ENCODE data around the gene PZP. TPM values are rescaled to one million over a fixed set of nuclear protein-coding genes. Genes with fewer than 3 reads are reported as not detected.

Gene PZP
- polyA plus RNA-seq, 1 donor (not counting 4 experiments of a cell fraction or from before 2014, with no cell fraction given) = not detected

DNA sequence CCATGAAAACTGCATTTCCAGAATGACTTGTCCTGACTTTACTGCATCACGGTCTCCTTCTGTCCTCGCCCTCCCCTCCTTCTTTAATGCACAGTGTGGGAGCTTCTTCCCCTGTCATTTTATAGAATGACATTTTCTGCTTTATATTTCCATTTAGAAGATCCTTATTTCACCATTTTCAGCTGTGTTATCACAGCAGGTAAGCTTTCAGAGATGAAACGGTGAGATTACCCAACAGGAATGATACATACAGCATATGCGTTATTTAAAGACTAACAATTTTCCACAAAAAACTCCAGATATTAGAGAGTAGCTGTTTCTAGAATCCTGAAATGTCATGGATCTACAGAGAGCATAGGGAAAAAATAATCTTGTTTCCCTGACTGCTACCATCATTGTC lies 27.3 kb upstream of the PZP start:
- Histone ChIP-seq H3K27ac (ENCODE audit: control insufficient read depth, insufficient read depth, low read length) (no peak overlapping the region), H3K9me3 (ENCODE audit: control insufficient read depth, low read depth, low read length) (no peaks in the 10 kb centered on the region), H3K4me2 (ENCODE audit: control insufficient read depth, extremely low read depth, insufficient read depth, low read depth, low read length) (no peak overlapping the region), H3K9ac (ENCODE audit: control insufficient read depth, extremely low read depth, insufficient read depth, low read length) (no peak overlapping the region), H4K20me1 (ENCODE audit: control insufficient read depth, extremely low read depth, insufficient read depth, low read length) (no peaks in the 10 kb centered on the region), H3K9me1 (ENCODE audit: control insufficient read depth, extremely low read depth, insufficient read depth, low read length) (no peaks in the 10 kb centered on the region), H2AFZ (ENCODE audit: control insufficient read depth, low read length) (no peak overlapping the region), H3K79me2 (ENCODE audit: control insufficient read depth, insufficient read depth, low read length) (no peaks in the 10 kb centered on the region), H3K36me3 (ENCODE audit: control insufficient read depth in 2 of 2, extremely low read depth in 1 of 2, insufficient read depth in 2 of 2, low read length in 2 of 2) (no peaks in the 10 kb centered on the region), H3K4me3 (ENCODE audit: control insufficient read depth in 2 of 3, extremely low read depth in 1 of 3, insufficient read depth in 2 of 3, low read depth in 1 of 3, low read length in 3 of 3) (no peak overlapping the region), H3K4me1 (ENCODE audit: control insufficient read depth, extremely low read depth, insufficient read depth, low read length) (no peaks in the 10 kb centered on the region), H3K27me3 (ENCODE audit: control insufficient read depth, extremely low read depth, insufficient read depth, low read length) (peaks cover 3% of the 10 kb centered on the region)
- TF ChIP-seq EZH2 (IDR thresholded peaks at IDR 0.05; ENCODE audit: low read length) = no peak
- TF ChIP-seq, protein P1, sequence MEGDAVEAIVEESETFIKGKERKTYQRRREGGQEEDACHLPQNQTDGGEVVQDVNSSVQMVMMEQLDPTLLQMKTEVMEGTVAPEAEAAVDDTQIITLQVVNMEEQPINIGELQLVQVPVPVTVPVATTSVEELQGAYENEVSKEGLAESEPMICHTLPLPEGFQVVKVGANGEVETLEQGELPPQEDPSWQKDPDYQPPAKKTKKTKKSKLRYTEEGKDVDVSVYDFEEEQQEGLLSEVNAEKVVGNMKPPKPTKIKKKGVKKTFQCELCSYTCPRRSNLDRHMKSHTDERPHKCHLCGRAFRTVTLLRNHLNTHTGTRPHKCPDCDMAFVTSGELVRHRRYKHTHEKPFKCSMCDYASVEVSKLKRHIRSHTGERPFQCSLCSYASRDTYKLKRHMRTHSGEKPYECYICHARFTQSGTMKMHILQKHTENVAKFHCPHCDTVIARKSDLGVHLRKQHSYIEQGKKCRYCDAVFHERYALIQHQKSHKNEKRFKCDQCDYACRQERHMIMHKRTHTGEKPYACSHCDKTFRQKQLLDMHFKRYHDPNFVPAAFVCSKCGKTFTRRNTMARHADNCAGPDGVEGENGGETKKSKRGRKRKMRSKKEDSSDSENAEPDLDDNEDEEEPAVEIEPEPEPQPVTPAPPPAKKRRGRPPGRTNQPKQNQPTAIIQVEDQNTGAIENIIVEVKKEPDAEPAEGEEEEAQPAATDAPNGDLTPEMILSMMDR (optimal IDR thresholded peaks at IDR 0.05 in 1 of 3, IDR thresholded peaks at IDR 0.05 in 1 of 3, conservative IDR thresholded peaks at IDR 0.05 in 1 of 3; ENCODE audit: extremely low read depth in 1 of 3, insufficient read depth in 2 of 3, low read length in 3 of 3) = no peak
- FAIRE-seq (no peak), DNase-seq (ENCODE audit: low read depth, low spot score) (no peak)
- dilution Hi-C loops (cut with MboI; ENCODE audit: extremely low pct_ligation_motif_present, low sequenced_read_pairs) = no loop called here

- H3K27ac ChIP-seq (ENCODE audit: control insufficient read depth, insufficient read depth, low read length) = no peak overlapping the region
- no peak overlapping the region for H2AFZ ChIP-seq (ENCODE audit: control insufficient read depth, low read length)
- no peak for TF ChIP-seq EZH2 (IDR thresholded peaks at IDR 0.05; ENCODE audit: low read length)
- TF ChIP-seq, protein P1 (optimal IDR thresholded peaks at IDR 0.05 in 1 of 3, IDR thresholded peaks at IDR 0.05 in 1 of 3, conservative IDR thresholded peaks at IDR 0.05 in 1 of 3; ENCODE audit: extremely low read depth in 1 of 3, insufficient read depth in 2 of 3, low read length in 3 of 3) = no peak
- no peak overlapping the region for H3K4me2 ChIP-seq (ENCODE audit: control insufficient read depth, extremely low read depth, insufficient read depth, low read depth, low read length)
- no peaks in the 10 kb centered on the region for H3K79me2 ChIP-seq (ENCODE audit: control insufficient read depth, insufficient read depth, low read length)
- dilution Hi-C loops (cut with MboI; ENCODE audit: extremely low pct_ligation_motif_present, low sequenced_read_pairs) = no loop called here
- DNase-seq (ENCODE audit: low read depth, low spot score) (no peak), FAIRE-seq (no peak)
- H3K36me3 ChIP-seq (ENCODE audit: control insufficient read depth in 2 of 2, extremely low read depth in 1 of 2, insufficient read depth in 2 of 2, low read length in 2 of 2) = no peaks in the 10 kb centered on the region
- no peaks in the 10 kb centered on the region for H3K4me1 ChIP-seq (ENCODE audit: control insufficient read depth, extremely low read depth, insufficient read depth, low read length)
- no peak overlapping the region for H3K4me3 ChIP-seq (ENCODE audit: control insufficient read depth in 2 of 3, extremely low read depth in 1 of 3, insufficient read depth in 2 of 3, low read depth in 1 of 3, low read length in 3 of 3)
- no peaks in the 10 kb centered on the region for H3K9me3 ChIP-seq (ENCODE audit: control insufficient read depth, low read depth, low read length)
- no peaks in the 10 kb centered on the region for H3K9me1 ChIP-seq (ENCODE audit: control insufficient read depth, extremely low read depth, insufficient read depth, low read length)
- no peaks in the 10 kb centered on the region for H4K20me1 ChIP-seq (ENCODE audit: control insufficient read depth, extremely low read depth, insufficient read depth, low read length)
- H3K9ac ChIP-seq (ENCODE audit: control insufficient read depth, extremely low read depth, insufficient read depth, low read length) = no peak overlapping the region
- H3K27me3 ChIP-seq (ENCODE audit: control insufficient read depth, extremely low read depth, insufficient read depth, low read length) = no peaks in the 10 kb centered on the region
These were observed 19.8 kb upstream of the PZP start for GRCh38 chr12:9227950-9228349.
